Measurements from ENCODE around the gene AASS.

Gene AASS

DNA sequence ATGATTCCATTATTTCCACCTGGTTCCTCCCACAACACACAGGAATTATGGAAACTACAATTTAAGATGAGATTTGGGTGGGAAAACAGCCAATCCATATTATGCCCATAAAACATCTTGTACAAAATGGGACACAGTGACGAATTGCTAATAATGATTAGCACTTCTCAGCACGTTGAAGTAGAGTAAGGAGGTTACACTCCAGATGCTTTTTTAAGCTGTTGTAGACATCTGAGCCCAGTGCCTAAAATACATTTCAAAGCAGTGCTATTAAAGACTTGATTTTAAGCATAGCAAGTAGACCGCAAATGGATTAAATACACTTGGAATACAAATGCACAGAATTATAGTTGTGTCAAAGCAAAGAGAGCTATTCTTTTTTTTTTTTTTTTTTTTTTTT, 105.9 kb downstream of the AASS start:
- DNase-seq = no peak

DNA sequence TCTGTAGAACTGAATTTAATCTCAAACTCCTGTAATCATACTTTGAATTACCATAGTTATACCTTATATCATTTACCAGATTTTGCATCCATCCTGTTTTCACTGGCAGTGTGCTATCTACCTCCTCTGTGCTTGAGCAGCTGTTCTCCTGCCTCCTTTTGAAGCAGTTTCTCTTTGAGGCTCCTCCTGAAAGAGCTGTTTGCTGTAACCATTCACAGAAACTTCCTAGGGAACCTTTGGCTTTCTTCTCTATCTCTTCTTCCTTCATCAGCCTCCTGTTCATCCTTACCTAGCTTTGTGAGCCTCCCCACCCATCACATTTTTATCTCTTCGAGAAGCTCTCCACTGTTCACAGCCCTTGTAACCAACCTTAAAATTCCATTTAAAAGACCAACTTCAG, 108.2 kb downstream of the AASS start:
- no peak for DNase-seq

- no peak for DNase-seq
Measured at GRCh38 chr7:122033641-122034040, 110.4 kb downstream of the AASS start.

- DNase-seq = no peak
Measured at GRCh38 chr7:122027058-122027457, 117.0 kb downstream of the AASS start.

Data from activated gamma-delta T cell (primary cell).